AG04449 (cell line): ENCODE data around the gene SCRT2.
A peak's percentile ranks its signal among the peaks of the same experiment; 100 is the strongest.

Experiments used
- CTCF ChIA-PET: fragments of 350-600 bp; formaldehyde crosslinking; extraction: SDS; loops from one replicate; lab custom pipeline; 2021; ENCODE audit warnings: antibody characterized with exemption; lab: Yijun Ruan, JAX
- POLR2A ChIA-PET: fragments of 400-600, 350-600 bp; formaldehyde crosslinking; extraction: SDS; loops from one replicate; lab custom pipeline; 2020; ENCODE audit warnings: antibody characterized with exemption, inconsistent platforms; lab: Yijun Ruan, JAX
- DNase-seq: peaks from one replicate; pipeline ENCODE4 v3.0.0-alpha.2; 2010; ENCODE audit warnings: low read depth, low spot score
- H3K4me3 ChIP-seq: 2 replicates; pipeline ENCODE4 v1.5.1; 2011; ENCODE audit warnings: low read depth, mild to moderate bottlenecking, control low read depth, low read length
- CTCF ChIP-seq: IDR thresholded peaks from one replicate; pipeline ENCODE4 v1.5.1; 2011; ENCODE audit warnings: mild to moderate bottlenecking, moderate library complexity, low read length, control low read depth, inconsistent platforms; ENCODE audit not compliant: insufficient read depth; ENCODE audit errors: missing control alignments

SCRT2 gene

GRCh38 chr20:650281-650680 is 25.3 kb downstream of the SCRT2 start:
- POLR2A ChIA-PET: no interaction called here
- CTCF ChIA-PET: interaction anchor here (2.7 kb wide), 1 partner anchor 17 kb away, joined by 17 read pairs; no protein-coding TSS in a partner anchor
- H3K4me3 ChIP-seq: no peak overlapping the region
- no peak for TF ChIP-seq CTCF
- no peak for DNase-seq

GRCh38 chr20:647479-648019 is 28.1 kb downstream of the SCRT2 start:
- TF ChIP-seq CTCF: no peak
- POLR2A ChIA-PET: no interaction called here
- DNase-seq: no peak
- no peak overlapping the region for H3K4me3 ChIP-seq
- CTCF ChIA-PET: interaction anchor here (0.9 to 7.4 kb wide), 10 partner anchors 9 to 292 kb away, joined by 3 to 96 read pairs (median 18); no protein-coding TSS in a partner anchor

- CTCF ChIA-PET: interaction anchor here (0.9 to 7.4 kb wide), 13 partner anchors 10 to 291 kb away, joined by 3 to 96 read pairs (median 12); no protein-coding TSS in a partner anchor
- H3K4me3 ChIP-seq: no peak overlapping the region
- no peak for DNase-seq
- POLR2A ChIA-PET: no interaction called here
- TF ChIP-seq CTCF: no peak
These were observed 28.8 kb downstream of the SCRT2 start for GRCh38 chr20:646868-647233.

GRCh38 chr20:646107-646867 is 29.3 kb downstream of the SCRT2 start:
- CTCF ChIA-PET: interaction anchor here (0.7 to 7.4 kb wide), 27 partner anchors 8 to 422 kb away, joined by 3 to 96 read pairs (median 6); partner anchors contain the start of gene CSNK2A1
- POLR2A ChIA-PET: no interaction called here
- TF ChIP-seq CTCF: no peak
- no peak for DNase-seq
- H3K4me3 ChIP-seq: no peak overlapping the region

- ChIA-PET POLR2A (no interaction called here), CTCF (interaction anchor here (0.6 to 7.4 kb wide), 34 partner anchors 8 to 421 kb away, joined by 3 to 96 read pairs (median 5); partner anchors contain the start of gene CSNK2A1)
- no peak overlapping the region for H3K4me3 ChIP-seq
- peak; percentile 96 for TF ChIP-seq CTCF
- DNase-seq: no peak
These were observed 30.1 kb downstream of the SCRT2 start for GRCh38 chr20:645318-646106.
